Sigmoid colon (tissue), 4 donors: Measurements from ENCODE around the gene BBS1.

Experiments
- CTCF ChIP-seq, 4 experiments: fragments of 450-650 bp in 3 of 4; fragments of 200-600 bp in 1 of 4; IDR thresholded peaks; one replicate each; pipeline ENCODE4 v1.5.1; 2016 to 2019; ENCODE audit warnings: antibody characterized with exemption in 4 of 4, mild to moderate bottlenecking in 3 of 4, moderate library complexity in 2 of 4
- POLR2AphosphoS5 ChIP-seq, 4 donors: sonication (generic); formaldehyde crosslinking; IDR thresholded peaks; one replicate each; pipeline ENCODE4 v1.6.1; 2017; ENCODE audit warnings: antibody characterized with exemption in 4 of 4

- TF ChIP-seq CTCF (IDR thresholded peaks at IDR 0.05) (no peak), POLR2AphosphoS5 (IDR thresholded peaks at IDR 0.05) (no peak)
These were observed 39.3 kb downstream of the BBS1 start for GRCh38 chr11:66549696-66550095.
